HG02798 (cell line): ENCODE results near the gene FAM151A.

Experiments used
- ATAC-seq: cut with Tn5 transposase; IDR thresholded peaks from one replicate; pipeline ENCODE4 v1.9.1; 2021; ENCODE audit warnings: mild to moderate bottlenecking; ENCODE audit not compliant: unreplicated experiment, poor library complexity

Gene FAM151A

DNA sequence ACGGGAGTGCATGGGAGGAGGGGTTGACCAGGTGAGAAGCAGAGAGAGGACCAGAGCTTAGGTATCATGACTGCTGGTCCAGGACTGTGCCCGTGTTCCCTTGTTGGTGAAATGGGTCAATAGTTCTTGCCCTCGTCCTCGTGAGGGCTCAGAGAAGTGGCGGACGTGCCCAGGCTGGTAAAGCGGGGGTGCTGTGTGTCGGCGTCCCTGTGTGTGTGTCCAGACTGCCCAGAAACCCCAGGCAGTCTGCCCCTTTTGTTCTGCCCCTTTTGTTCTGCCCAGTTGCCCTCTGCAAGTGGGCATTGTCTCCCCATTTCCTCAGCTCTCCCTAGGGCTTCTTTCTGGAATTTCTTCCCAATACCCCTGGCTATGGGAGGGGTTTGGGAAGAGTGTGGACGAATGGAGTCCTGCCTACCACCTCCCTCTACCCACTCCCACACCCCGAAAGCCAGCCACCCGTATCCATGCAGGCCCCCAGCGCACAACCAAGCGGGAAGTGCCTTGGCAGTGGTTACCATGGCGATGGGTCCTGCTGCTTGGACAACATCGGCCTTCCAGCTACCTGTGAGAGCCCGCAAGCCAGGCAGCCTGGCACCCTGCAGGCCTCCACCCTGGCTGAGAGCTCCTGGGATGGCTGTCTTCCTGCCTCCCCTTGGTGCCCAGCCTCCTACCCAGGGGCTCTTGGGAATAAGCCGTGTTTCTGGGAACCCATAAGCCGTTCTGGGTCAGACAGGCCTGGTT, 40.6 kb downstream of the FAM151A start:
- ATAC-seq, result no peak

DNA sequence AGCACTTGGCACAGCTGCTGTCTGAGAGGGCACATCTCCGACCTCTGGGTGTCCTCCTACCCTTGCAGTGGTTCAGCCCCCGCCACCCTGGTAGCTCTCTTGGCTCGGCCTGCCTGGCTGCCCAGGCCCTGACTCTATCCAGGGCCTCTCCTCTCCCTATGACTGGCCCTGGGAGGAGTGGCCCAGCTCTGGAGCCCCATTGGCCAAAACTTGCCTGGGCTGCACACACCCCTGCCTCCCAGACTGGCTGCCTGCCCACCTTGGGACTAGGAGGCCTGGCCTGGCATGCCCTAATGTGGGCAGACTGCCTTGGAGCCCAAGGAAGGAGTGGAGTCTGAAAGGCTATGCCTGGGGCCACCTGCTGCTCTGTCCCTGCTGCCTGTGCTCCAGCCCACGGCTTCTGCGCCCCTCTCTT, 41.7 kb downstream of the FAM151A start:
- ATAC-seq, result no peak

DNA sequence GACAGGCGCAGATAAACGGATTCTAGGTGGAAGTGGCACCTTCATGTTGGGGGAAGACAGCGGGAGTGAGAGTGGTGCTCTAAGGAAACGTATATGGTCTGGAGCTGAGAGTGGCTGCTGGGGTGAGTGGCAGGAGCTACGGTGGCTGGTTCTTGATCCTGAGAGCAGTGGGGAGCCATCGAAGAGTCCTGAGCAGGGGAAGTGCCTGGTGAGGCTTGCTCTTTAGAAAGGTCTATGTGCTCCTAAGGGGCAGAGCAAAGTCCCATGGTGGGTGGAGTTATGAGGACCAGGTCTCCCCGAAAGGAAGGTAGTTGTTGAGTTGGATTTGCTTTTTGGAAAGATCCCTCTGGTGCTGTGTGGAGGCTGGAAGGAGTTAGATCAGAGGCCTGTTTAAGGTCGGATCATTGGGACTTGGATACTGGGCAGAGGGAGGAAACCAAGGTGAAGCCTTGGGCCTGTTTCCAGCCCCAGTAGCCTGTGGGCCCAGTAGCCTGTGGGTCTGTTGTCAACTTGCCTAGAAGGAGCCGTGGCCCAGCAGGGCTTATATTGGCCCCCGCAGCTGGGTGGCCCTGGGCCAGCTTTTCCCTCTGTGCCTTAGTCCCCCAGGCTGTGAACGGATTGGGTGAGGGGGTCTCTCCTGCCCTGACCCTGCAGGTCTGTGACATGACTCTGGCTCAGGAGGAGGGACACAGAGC, 42.3 kb downstream of the FAM151A start:
- ATAC-seq, result no peak

DNA sequence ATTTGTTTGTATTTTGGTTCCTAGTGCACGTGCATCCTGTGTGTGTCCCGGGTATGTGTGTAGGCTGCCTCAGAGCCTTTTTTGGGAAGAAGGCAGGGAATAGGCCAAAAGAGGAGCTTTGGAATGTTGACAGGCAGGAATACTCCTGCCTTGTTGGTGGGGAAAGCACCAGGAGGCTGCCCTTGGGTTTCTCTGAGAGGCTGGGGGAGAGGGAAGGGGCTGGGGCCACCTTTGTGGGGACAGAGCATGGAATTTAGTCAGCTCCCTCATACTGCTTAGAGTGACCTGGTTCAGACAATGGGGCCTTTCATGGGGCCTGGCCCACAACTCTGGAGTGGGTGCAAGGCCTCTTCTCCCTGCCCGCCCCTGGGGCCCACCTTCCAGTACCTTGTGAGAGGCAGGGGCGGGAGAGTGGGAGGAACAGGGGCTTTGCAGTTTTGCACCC, 44.0 kb downstream of the FAM151A start:
- no peak for ATAC-seq

DNA sequence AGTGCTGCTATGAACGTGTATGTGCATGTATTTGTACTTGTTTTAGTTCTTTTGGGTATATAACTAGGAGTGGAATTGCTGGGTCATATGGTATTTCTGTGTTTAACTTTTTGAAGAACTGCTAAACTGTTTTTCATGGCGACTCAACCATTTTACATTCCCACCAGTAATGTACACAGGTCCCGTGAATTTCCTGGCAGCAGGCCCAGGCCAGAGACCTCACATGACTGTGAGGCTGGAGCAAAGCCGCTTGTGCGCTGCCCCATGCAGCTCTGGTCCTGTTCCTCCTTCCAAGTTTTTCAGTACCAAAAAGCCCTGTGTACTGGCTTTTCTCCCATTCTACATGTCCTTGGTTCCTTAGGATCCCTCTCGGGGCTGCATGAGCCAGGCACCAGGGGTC, 45.7 kb downstream of the FAM151A start:
- ATAC-seq, result no peak

DNA sequence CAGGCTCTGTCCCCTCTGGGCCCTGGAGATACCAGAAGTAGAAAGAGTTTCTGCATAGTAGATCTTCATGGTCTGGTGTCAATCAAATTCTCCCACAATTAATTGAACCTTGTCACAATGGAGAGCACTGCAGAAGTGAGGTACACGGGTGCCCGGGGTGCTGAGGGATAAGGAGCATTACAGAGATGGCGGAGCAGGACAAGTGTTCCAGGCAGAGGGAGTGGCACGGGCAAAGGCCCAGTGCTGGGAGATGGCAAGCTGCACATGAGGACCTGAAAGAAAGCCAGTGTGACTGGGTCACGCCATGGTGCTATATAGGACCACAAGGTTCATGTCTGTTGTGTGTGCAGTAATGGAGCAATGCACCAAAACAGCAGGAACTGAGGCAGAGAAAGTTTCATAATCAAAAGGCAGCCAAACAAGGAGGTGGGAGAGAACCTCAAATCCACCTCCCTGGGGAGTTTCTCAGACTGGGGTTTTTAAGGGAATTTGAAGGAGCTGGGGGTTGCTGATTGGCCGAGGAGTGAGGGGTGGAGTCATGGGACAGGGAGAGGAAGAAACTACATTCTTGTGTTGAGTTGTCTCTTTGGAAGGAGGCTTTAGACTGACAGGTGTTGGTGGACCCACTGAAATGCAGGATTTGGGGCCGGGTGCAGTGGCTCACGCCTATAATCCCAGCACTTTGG, 47.6 kb downstream of the FAM151A start:
- ATAC-seq, result no peak

DNA sequence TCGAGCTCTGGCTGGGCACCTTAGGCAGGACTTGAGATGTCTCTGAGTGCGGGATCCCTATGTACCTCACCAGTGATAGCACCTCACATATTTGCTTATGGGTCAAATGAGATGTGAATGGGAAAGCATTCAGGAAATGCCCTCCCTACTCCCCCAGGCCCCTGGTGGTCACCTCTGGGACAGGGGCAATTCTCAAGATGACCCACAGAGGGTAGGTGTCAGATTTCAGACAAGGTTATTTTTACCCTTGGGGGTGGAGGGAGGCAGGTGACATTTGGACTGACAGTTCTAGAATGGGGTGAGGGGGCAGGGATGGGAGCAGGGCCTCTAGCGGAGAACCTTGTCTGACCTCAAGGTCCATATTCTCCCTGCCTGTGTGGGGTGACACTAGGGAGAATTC, 48.2 kb downstream of the FAM151A start:
- no peak for ATAC-seq

DNA sequence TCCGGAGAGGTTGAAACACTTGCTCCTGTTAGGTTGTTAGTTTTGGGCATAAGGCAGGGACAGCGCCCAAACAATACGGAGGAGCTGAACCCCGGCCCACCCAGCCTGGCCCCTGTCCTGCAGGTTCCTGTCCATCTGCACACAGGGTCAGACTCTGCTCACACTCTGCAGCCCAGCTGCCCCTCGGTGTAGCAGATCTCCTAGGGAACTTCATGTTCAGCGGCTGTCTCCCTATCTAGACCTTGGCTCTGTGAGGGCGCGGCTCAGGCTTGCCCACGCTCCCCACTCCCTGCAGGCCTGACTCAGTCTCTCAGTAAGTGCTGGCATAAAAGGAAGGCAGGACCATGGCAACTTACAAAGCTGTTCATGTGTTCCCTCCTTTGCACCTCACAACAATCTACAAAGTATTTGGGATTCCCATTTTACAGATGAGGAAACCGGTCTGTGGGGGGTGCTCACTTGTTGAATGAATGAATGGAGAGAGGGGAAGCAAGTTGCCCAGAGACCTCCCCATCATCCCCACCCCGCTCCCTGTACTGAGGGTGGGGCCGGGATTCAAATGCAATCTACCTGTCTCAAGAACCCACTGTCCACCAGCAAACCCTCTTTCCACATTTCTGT, 49.1 kb downstream of the FAM151A start:
- ATAC-seq, result no peak

DNA sequence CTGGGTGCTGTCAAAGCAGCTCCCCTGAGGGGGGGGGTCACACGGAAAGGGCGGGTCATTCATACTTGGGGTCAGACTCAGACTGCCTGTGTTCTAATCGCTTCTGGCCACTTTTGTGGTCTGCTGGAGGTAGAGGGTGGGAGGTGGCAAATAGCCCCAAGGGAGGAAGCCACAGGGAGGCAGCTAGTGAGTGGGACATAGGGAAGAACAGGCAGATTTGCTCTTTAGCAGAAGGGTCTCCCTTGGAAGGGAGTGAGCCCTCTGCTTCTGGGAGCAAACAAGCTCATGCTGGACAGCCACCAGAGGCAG, 50.8 kb downstream of the FAM151A start:
- no peak for ATAC-seq

DNA sequence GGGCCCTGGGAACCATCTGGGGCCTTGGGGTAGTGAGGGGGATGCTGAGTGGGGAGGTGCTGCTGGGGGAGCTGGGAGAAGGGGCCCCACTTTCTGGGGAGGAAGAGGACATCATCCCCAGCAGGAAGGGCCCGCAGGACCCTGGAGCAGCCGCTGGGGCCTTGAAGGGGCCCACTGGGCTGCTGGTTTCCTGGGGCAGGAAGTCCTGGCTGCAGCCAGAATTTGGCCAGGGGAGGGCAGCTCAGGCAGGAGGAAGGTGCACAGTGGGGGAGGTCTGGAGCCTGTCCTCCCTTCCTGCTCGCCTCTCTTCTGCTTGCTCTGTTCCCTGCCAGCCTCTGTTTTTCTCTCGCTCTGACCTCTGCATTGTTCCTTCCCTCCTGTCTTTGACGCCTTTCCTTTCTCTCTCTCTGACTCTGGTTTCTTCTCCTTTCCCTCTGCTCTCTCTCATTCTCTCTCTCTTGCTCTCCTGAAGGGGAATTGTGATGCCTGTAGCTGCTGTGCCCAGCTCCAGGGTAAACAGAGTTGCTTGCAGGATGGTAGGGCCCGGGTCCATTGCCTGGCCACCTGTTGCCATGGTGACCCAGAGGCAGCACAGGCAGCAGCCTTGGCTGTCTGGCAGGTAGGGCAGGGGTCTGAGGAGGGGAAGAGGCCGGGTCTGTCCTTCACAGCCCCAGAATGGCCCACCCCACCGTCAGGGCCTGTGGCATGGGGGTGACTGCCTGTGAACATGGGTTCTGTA, 51.4 kb downstream of the FAM151A start:
- no peak for ATAC-seq

DNA sequence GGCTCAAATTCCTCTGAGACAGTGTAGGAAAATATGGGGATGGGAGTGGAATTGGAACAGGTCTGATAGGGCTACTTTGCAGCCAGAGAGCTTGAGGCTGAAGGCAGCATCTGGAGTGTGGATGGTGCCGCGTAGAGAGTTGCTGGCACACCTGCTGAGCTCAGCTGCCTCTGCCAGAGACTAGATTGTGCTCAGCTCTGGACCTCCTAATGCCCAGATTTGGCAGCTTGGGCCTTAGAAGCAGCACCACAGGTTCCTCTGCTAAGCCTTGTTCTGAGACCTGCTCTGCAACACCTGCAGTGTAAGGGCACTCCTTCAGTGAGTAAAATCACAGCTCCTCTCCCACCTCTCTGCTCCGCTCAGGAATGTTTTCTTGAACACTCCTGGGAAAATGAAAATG, 52.0 kb downstream of the FAM151A start:
- ATAC-seq, result no peak

DNA sequence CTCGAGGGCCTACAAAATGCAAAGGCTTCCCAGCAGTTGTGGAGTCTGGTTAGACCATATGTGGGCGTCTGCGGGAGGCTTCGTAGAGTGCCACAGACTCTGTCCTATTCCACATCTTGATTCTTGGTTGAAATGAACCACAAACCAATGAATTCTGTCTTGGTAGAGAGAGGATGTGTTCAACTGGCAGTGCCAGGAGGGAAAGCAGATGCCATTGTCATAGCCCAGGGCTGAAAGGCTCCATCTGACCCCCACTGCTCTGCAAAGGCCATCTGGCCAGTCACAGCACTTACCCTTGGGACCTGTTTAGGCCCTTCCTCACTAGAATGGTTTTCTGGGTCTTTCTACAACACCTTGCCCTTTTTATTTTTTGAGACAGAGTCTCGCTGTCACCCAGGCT, 53.2 kb downstream of the FAM151A start:
- ATAC-seq, result no peak

DNA sequence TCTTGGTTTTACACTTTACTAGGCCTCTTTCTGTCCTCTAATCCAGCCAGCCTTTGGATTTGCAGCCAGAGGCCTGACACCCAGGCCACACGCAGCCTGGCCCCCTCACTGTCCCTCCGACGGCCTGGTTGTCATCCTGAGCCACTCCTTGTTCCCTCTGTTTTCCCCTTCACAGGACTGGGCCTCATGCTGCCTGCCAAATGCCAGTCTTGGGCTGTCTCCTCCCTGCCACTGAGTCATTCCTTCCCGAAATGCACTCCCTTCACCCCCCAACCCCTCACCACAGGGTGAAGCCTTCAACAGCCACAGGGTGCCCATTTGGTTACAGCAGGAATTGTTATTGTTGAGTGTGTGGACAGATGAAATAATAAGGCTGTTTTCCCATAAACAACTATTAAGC, 54.0 kb downstream of the FAM151A start:
- no peak for ATAC-seq

DNA sequence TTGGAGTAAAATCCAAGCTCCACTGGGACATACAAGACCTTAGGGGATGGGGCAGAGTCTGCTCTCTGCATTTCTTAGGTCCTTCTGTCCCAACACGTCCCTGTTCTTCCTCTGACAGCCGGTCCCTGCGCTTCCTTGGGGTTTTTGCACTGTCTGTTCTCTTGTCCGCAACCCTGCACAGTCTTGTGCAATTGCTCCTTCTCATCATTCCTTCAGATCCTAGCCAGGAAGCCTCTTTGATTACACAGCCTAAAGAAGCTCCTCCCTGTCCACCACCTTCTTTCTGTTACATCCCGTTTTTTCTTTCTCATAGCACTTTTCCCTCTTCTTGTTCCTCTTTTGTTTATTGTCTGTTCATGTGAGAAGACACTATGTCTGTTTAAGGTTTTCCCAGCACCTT, 55.4 kb downstream of the FAM151A start:
- no peak for ATAC-seq

DNA sequence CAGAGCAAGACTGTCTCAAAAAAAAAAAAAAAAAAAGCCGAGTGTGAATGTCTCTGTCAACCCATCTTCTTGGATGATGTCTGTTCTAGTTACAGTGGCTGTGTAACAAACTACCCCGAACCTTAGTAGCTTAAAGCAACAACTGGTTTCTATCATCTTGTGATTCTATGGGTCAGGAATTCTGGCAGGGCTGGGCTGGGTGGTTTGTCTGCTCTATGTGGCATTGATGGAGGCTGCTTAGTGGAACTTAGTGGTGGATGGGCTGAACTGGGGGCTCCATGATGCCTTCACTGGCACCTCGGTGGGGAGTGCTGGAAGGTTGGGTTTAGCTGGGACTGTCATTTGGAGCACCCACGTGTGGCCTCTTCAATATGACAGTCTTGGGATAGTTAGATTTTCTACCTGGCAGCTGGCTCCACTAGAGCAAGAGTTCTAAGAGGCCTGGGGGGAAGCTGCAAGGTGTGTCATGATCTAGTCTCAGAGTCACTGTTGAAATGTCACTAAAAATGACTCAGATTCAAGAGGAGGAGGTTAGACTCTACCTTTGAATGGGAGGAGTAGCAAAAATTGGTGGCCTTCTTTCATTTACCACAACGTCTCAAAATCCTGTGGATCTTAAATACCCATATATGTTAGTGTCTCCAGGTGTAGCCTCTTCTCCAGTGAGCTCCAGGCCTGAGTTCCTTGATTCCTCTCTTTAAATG, 56.7 kb downstream of the FAM151A start:
- ATAC-seq, result no peak

DNA sequence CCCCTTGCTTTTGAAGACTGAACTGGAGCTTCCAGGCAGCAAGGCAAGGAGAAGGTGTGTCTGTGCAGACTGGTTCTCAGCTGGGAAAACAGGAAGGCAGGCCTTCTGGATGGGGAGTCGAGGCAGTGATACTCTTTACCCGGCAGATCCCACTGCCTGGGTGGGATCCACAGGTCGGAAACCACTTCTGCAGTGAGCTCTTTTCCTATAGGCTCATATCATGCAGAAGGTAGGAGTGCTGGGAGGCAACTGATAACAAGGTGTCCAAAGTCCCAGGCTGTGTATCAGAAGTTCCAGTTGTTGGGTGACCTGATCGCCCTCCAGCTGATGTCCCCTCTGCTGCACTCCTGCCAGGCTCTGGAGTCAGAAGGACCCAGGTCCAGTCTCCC, 58.2 kb downstream of the FAM151A start:
- ATAC-seq, result no peak

DNA sequence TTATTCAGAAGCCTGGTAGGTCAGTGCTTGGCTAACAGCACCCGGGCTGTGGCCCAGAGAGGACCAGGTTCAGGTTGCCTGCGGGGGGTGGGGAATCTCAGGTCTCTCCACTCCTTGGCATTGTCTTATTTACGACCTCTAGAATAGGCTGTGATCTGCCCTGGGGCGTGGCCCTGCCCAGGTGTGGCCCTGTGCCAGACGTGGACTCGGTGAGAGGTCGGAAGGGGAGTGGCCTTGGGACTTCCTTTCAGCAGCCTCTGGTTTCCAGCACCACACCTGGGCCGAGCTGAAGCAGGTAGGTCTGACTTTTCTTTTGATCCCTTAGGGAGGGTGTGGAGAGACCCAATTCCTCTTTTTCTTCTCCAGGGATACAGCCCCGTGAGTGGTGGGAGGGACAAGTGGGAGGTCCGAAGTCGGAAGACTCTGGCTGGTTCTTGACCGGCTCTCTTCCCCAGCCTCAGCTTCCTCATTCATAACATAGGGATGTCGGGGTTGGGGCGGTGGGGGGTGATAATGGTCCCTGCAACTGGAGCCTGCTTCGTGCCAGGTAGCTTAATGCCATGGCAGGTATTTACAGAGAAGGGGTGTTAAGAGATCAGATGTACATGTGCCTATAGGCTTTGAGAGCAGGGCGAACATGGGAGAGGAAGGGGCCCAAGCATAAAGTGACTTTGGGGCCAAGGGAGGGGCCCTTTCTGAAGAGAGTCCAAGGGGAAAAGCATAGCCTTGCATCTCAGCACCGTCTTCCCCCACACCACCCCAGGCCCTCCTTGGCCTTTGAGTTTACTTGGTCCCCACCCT, 58.8 kb downstream of the FAM151A start:
- ATAC-seq, result no peak

DNA sequence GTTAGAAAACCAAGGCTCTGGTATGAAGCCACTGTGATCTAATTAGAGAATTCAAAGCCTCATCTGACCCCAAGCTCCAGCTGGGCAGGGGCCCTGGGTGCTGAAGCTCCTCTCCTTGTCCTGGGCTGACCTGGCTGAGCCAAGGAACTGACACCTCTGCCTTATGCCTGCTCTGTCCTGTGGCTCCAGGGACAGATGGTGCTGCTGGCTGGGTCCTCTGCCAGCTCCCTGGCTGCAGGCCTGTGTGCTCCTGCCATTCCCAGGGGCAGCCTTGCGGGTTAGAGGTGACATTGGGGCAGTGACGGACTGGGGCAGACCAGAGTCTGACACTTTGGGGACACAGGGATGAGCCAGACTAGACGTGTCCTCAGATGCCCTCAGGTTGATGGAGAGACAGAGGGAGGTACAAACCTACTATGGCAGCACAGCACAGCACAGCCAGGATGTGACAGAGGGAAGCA, 63.5 kb downstream of the FAM151A start:
- no peak for ATAC-seq
